Neural cell (in vitro differentiated cells): Measurements from ENCODE around the gene GATAD2A. TPM values are rescaled to one million over a fixed set of nuclear protein-coding genes. Genes with fewer than 3 reads are reported as not detected.
A peak's percentile ranks its signal among the peaks of the same experiment; 100 is the strongest.

Experiments used
- H2AFZ ChIP-seq: fragments of 200-600, 300-800 bp; sonication (generic), shearing (Covaris generic); 2 replicates; pipeline ENCODE4 v1.6.0; 2014; ENCODE audit warnings: low read depth, mild to moderate bottlenecking, antibody characterized with exemption, low read length, moderate library complexity
- H3F3A ChIP-seq: fragments of 200-600 bp; shearing (Covaris generic); 2 replicates; pipeline ENCODE4 v1.6.1; 2016; ENCODE audit warnings: mild to moderate bottlenecking, moderate library complexity, mixed read lengths, antibody characterized with exemption, low read length; ENCODE audit not compliant: insufficient read depth, poor library complexity, severe bottlenecking
- H3K27ac ChIP-seq: fragments of 200-600, 300-800 bp; sonication (generic), shearing (Covaris generic); 2 replicates; pipeline ENCODE4 v1.5.1; 2014; ENCODE audit warnings: mild to moderate bottlenecking, low read length, moderate library complexity
- H3K27me3 ChIP-seq: fragments of 300-800, 200-600 bp; sonication (generic), shearing (Covaris generic); 2 replicates; pipeline ENCODE4 v1.6.0; 2014; ENCODE audit warnings: mild to moderate bottlenecking, low read depth, low read length, moderate library complexity; ENCODE audit not compliant: insufficient read depth
- H3K36me3 ChIP-seq: fragments of 300-800, 200-600 bp; sonication (generic), shearing (Covaris generic); 2 replicates; pipeline ENCODE4 v1.5.1; 2014; ENCODE audit warnings: mild to moderate bottlenecking, antibody characterized with exemption, low read length, moderate library complexity; ENCODE audit not compliant: insufficient read depth
- H3K4me2 ChIP-seq: fragments of 300-800, 200-600 bp; sonication (generic), shearing (Covaris generic); 2 replicates; pipeline ENCODE4 v1.6.0; 2014; ENCODE audit warnings: mild to moderate bottlenecking, low read length
- H3K4me3 ChIP-seq: fragments of 300-800, 200-600 bp; sonication (generic), shearing (Covaris generic); 2 replicates; pipeline ENCODE4 v1.5.1; 2014; ENCODE audit warnings: mild to moderate bottlenecking, low read length, moderate library complexity
- H3K79me2 ChIP-seq: fragments of 200-600 bp; shearing (Covaris generic); replicated peaks from 2 replicates; pipeline ENCODE4 v1.6.0; 2014; ENCODE audit warnings: mild to moderate bottlenecking, low read length, moderate library complexity; ENCODE audit not compliant: insufficient read depth
- H3K9ac ChIP-seq: fragments of 300-800, 200-600 bp; sonication (generic), shearing (Covaris generic); 2 replicates; pipeline ENCODE4 v1.6.1; 2016; ENCODE audit warnings: mild to moderate bottlenecking, low read length, mixed read lengths
- H3K9me2 ChIP-seq: fragments of 200-600 bp; shearing (Covaris generic); 2 replicates; pipeline ENCODE4 v1.6.1; 2016; ENCODE audit warnings: mild to moderate bottlenecking, low read length, mixed read lengths; ENCODE audit not compliant: insufficient read depth
- H3K9me3 ChIP-seq: fragments of 200-600, 300-800 bp; sonication (generic), shearing (Covaris generic); 2 replicates; pipeline ENCODE4 v1.6.1; 2016; ENCODE audit warnings: mild to moderate bottlenecking, mixed run types, low read length, moderate library complexity, mixed read lengths
- H4K20me1 ChIP-seq: fragments of 200-600 bp; shearing (Covaris generic); 2 replicates; pipeline ENCODE4 v1.6.1; 2016; ENCODE audit warnings: mild to moderate bottlenecking, mixed run types; ENCODE audit not compliant: insufficient read depth
- EP300 ChIP-seq: fragments of 450-650 bp; conservative IDR thresholded peaks from 2 replicates; pipeline ENCODE4 v1.6.1; 2014; ENCODE audit warnings: antibody characterized with exemption, mild to moderate bottlenecking, moderate library complexity; ENCODE audit not compliant: poor library complexity, severe bottlenecking
- EZH2 ChIP-seq: fragments of 200-600, 300-800 bp; shearing (Covaris generic), sonication (generic); IDR thresholded peaks from 2 replicates; pipeline ENCODE4 v1.6.1; 2014; ENCODE audit warnings: antibody characterized with exemption, low read length, borderline replicate concordance, mild to moderate bottlenecking; ENCODE audit not compliant: insufficient read depth, poor library complexity, severe bottlenecking
- MXI1 ChIP-seq: fragments of 450-650 bp; conservative IDR thresholded peaks from 2 replicates; pipeline ENCODE4 v1.6.1; 2014; ENCODE audit warnings: antibody characterized with exemption, mild to moderate bottlenecking; ENCODE audit not compliant: poor library complexity, severe bottlenecking
- POLR2AphosphoS5 ChIP-seq: IDR thresholded peaks from 2 replicates; pipeline ENCODE4 v1.6.1; 2012
- RAD21 ChIP-seq: fragments of 450-650 bp; conservative IDR thresholded peaks from 2 replicates; pipeline ENCODE4 v1.6.1; 2014; ENCODE audit warnings: antibody characterized with exemption, mild to moderate bottlenecking, moderate library complexity
- REST ChIP-seq: IDR thresholded peaks from 2 replicates; pipeline ENCODE4 v1.6.1; 2012; ENCODE audit warnings: borderline replicate concordance
- SMC3 ChIP-seq: fragments of 450-650 bp; conservative IDR thresholded peaks from 2 replicates; pipeline ENCODE4 v1.6.1; 2014; ENCODE audit warnings: antibody characterized with exemption, mild to moderate bottlenecking, moderate library complexity; ENCODE audit not compliant: poor library complexity
- TAF1 ChIP-seq: IDR thresholded peaks from 2 replicates; pipeline ENCODE4 v1.6.1; 2012; ENCODE audit warnings: low read depth
- polyA plus RNA-seq: library from polyadenylated mRNA; depleted of rRNA; stranded (reverse); fragments of >200 nt; gene quantifications from 2 replicates; pipeline ENCODE4 v1.2.3, GENCODE V29; 2014
- TF ChIP-seq, protein P1 (sequence below): fragments of 450-650 bp; IDR thresholded peaks from 2 replicates; pipeline ENCODE4 v1.5.1; 2014; ENCODE audit warnings: antibody characterized with exemption, mild to moderate bottlenecking, moderate library complexity; ENCODE audit not compliant: poor library complexity, severe bottlenecking

The GATAD2A gene
- polyA plus RNA-seq, 1 donor from 2014 or later, result 13.9 TPM

- no peak overlapping the region for H3K27ac ChIP-seq
- no peaks in the 10 kb centered on the region for H4K20me1 ChIP-seq
- H3K9me2 ChIP-seq, result no peaks in the 10 kb centered on the region
- no peak overlapping the region for H2AFZ ChIP-seq
- H3K36me3 ChIP-seq, result no peaks in the 10 kb centered on the region
- H3K9ac ChIP-seq, result no peak overlapping the region
- H3F3A ChIP-seq, result no peaks in the 10 kb centered on the region
- no peak overlapping the region for H3K4me3 ChIP-seq
- H3K79me2 ChIP-seq, result peaks cover 21% of the 10 kb centered on the region
- no peak overlapping the region for H3K4me2 ChIP-seq
- no peaks in the 10 kb centered on the region for H3K27me3 ChIP-seq
- no peaks in the 10 kb centered on the region for H3K9me3 ChIP-seq
- no peak for TF ChIP-seq EZH2
- TF ChIP-seq, protein P1, sequence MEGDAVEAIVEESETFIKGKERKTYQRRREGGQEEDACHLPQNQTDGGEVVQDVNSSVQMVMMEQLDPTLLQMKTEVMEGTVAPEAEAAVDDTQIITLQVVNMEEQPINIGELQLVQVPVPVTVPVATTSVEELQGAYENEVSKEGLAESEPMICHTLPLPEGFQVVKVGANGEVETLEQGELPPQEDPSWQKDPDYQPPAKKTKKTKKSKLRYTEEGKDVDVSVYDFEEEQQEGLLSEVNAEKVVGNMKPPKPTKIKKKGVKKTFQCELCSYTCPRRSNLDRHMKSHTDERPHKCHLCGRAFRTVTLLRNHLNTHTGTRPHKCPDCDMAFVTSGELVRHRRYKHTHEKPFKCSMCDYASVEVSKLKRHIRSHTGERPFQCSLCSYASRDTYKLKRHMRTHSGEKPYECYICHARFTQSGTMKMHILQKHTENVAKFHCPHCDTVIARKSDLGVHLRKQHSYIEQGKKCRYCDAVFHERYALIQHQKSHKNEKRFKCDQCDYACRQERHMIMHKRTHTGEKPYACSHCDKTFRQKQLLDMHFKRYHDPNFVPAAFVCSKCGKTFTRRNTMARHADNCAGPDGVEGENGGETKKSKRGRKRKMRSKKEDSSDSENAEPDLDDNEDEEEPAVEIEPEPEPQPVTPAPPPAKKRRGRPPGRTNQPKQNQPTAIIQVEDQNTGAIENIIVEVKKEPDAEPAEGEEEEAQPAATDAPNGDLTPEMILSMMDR, result no peak
- TF ChIP-seq REST, result no peak
- TF ChIP-seq MXI1, result no peak
- TF ChIP-seq TAF1, result no peak
- TF ChIP-seq POLR2AphosphoS5, result no peak
- no peak for TF ChIP-seq RAD21
- no peak for TF ChIP-seq EP300
- no peak for TF ChIP-seq SMC3
These were observed 54.3 kb downstream of the GATAD2A start for GRCh38 chr19:19459707-19460251.

DNA sequence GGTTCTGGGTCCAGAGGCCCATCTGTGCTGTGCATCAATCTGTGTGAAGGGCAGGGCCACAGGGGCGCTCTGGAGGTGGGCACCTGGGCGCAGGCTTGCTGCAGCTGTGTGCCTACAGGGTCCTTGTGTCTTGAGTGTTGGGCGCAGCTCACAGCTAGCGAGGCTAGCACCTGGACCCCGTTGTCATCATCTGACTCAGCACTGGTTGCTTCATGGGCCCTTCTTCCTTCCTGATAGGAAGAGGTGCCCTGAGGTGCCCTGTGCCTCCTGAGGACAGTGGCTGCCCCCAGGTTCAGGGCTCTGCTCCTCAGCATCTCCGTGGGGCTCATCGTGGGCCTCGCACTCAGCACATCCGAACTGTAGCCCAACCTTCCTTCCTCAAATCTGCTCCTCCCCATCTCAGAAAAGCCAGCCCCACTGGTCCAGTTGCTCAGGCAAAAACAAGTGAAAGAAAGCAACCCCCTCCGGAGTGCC lies 54.8 kb downstream of the GATAD2A start:
- Histone ChIP-seq H3K9me2 (no peaks in the 10 kb centered on the region), H3K9ac (peak overlapping the region; percentile 20), H3K4me2 (no peak overlapping the region), H3K9me3 (no peaks in the 10 kb centered on the region), H3K27me3 (no peaks in the 10 kb centered on the region), H3K36me3 (peaks cover 2% of the 10 kb centered on the region), H4K20me1 (no peaks in the 10 kb centered on the region), H3F3A (no peaks in the 10 kb centered on the region), H3K4me3 (no peak overlapping the region), H3K27ac (no peak overlapping the region), H3K79me2 (peaks cover 20% of the 10 kb centered on the region), H2AFZ (no peak overlapping the region)
- TF ChIP-seq RAD21 (no peak), TAF1 (no peak), MXI1 (no peak), REST (no peak), EZH2 (no peak), POLR2AphosphoS5 (no peak), SMC3 (no peak), EP300 (no peak)
- TF ChIP-seq, protein P1, result no peak
